GM23248 (cell line): ENCODE results near the gene ZNRF1. TPM values are rescaled to one million over a fixed set of nuclear protein-coding genes. Genes with fewer than 3 reads are reported as not detected.

Source experiments
- DNase-seq: peaks from one replicate; pipeline ENCODE4 v3.0.0-alpha.2; 2015
- H2AFZ ChIP-seq: fragments of 200-600 bp; sonication (generic); 2 replicates; pipeline ENCODE4 v1.6.1; 2016; ENCODE audit warnings: antibody characterized with exemption
- H3F3A ChIP-seq: fragments of 200-600 bp; sonication (generic); 2 replicates; pipeline ENCODE4 v1.6.1; 2016; ENCODE audit warnings: mild to moderate bottlenecking, antibody characterized with exemption, mixed run types; ENCODE audit not compliant: insufficient read depth
- H3K27ac ChIP-seq: fragments of 200-600 bp; sonication (generic); 2 replicates; pipeline ENCODE4 v1.5.1; 2016; ENCODE audit warnings: mild to moderate bottlenecking
- H3K27me3 ChIP-seq: fragments of 200-600 bp; sonication (generic); replicated peaks from 2 replicates; pipeline ENCODE4 v1.6.1; 2016; ENCODE audit warnings: mild to moderate bottlenecking; ENCODE audit not compliant: insufficient read depth
- H3K36me3 ChIP-seq: fragments of 200-600 bp; sonication (generic); 2 replicates; pipeline ENCODE4 v1.6.1; 2016; ENCODE audit warnings: low read depth, mild to moderate bottlenecking
- H3K4me1 ChIP-seq: fragments of 200-600 bp; sonication (generic); 2 replicates; pipeline ENCODE4 v1.6.1; 2016; ENCODE audit warnings: mild to moderate bottlenecking; ENCODE audit not compliant: insufficient read depth
- H3K4me2 ChIP-seq: fragments of 200-600 bp; sonication (generic); one replicate; pipeline ENCODE4 v1.6.1; 2016; ENCODE audit warnings: mild to moderate bottlenecking; ENCODE audit not compliant: unreplicated experiment
- H3K4me3 ChIP-seq: fragments of 200-600 bp; sonication (generic); 2 replicates; pipeline ENCODE4 v1.5.1; 2016; ENCODE audit warnings: mild to moderate bottlenecking
- H3K79me2 ChIP-seq: fragments of 200-600 bp; sonication (generic); 2 replicates; pipeline ENCODE4 v1.6.1; 2016; ENCODE audit warnings: mild to moderate bottlenecking; ENCODE audit not compliant: insufficient read depth
- H3K9ac ChIP-seq: fragments of 200-600 bp; sonication (generic); 2 replicates; pipeline ENCODE4 v1.6.1; 2016; ENCODE audit warnings: mild to moderate bottlenecking
- H3K9me2 ChIP-seq: fragments of 200-600 bp; sonication (generic); 2 replicates; pipeline ENCODE4 v1.6.1; 2016; ENCODE audit warnings: mixed run types, mild to moderate bottlenecking, moderate library complexity; ENCODE audit not compliant: insufficient read depth
- H3K9me3 ChIP-seq: fragments of 200-600 bp; sonication (generic); one replicate; pipeline ENCODE4 v1.6.1; 2017; ENCODE audit warnings: low read depth
- H4K20me1 ChIP-seq: fragments of 200-600 bp; sonication (generic); 2 replicates; pipeline ENCODE4 v1.6.0; 2016; ENCODE audit not compliant: insufficient read depth
- EZH2 ChIP-seq: fragments of 200-600 bp; sonication (generic); IDR thresholded peaks from 2 replicates; pipeline ENCODE4 v1.6.1; 2018; ENCODE audit warnings: antibody characterized with exemption, mild to moderate bottlenecking; ENCODE audit not compliant: insufficient read depth, poor library complexity, severe bottlenecking
- EZH2phosphoT487 ChIP-seq: fragments of 200-600 bp; sonication (generic); IDR thresholded peaks from 2 replicates; pipeline ENCODE4 v1.6.1; 2018; ENCODE audit warnings: antibody characterized with exemption, moderate library complexity, mild to moderate bottlenecking, low read depth; ENCODE audit not compliant: insufficient read depth
- WGBS, 2 experiments: methylation state at CpG; one replicate each; pipeline ENCODE4 v1.1.6; 2015 to 2017; ENCODE audit warnings: low lambda C conversion rate in 2 of 2, low coverage in 1 of 2; ENCODE audit errors: missing lambda C conversion rate in 2 of 2; 5-methylcytosine and 5-hydroxymethylcytosine counted together
- in situ Hi-C: fragments of 300-500 bp; cut with MboI; formaldehyde crosslinking; loops from 2 replicates; pipeline ENCODE4 v1.15.0; 2020
- polyA plus RNA-seq: library from polyadenylated mRNA; unstranded; fragments of >200 nt; fragmentation: Nextera tagmentation; extraction: Ambion mirVana; gene quantifications from 2 replicates; pipeline ENCODE4 v1.2.1, GENCODE V29; 2016
- total RNA-seq: library from RNA; depleted of rRNA; stranded (reverse); fragments of >200 nt; shearing (Covaris generic); gene quantifications from 2 replicates; pipeline ENCODE4 v1.2.3, GENCODE V29; 2014

The ZNRF1 gene
- total and polyA plus RNA-seq, 2 experiments from 2014 or later = 7.1 to 17.2 TPM

DNA sequence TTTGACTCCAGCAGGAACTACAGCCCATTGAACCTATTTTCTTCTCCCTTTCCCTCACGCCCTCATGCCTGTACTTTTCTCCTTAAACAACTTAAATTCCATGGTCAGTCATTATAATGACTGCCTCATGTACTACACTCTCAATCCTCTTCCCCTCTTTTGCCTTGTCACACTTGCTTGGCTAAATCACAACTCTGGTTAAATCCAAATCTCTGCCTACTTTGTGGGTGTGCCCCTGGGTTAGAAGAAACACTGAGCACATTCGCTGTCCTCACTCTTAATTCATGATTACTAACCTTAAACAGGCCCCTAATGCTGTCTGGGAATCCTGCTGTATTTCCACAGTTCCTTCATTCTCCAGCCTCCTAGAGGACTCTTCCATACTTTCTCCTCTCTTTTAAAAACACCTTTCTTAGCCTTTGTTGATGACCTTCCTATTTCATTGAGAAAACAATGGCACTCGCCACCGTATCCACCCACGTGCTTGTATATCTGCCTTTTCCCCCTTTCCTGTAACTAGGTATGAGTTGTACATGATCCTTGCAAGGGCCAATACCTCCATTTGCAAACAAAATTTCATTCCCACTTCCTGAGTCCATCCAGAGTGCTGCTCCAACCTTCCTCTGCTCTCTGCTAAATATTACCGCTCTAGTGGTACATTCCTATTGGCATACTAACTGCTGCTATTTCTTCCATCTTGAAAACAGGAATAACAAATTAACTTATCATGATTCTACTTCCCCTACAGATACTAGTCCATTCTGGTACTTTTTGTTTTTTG lies 28.9 kb downstream of the ZNRF1 start:
- 79 to 84% methylated on average over 6 of the region's 6 CpGs for WGBS, 2 experiments
- Histone ChIP-seq H3K9me3 (no peaks in the 10 kb centered on the region), H3F3A (peaks cover 40% of the 10 kb centered on the region), H2AFZ (no peak overlapping the region), H4K20me1 (no peaks in the 10 kb centered on the region), H3K9me2 (no peaks in the 10 kb centered on the region), H3K4me2 (no peak overlapping the region), H3K36me3 (no peaks in the 10 kb centered on the region), H3K79me2 (peaks cover 74% of the 10 kb centered on the region), H3K9ac (no peak overlapping the region), H3K4me3 (no peak overlapping the region), H3K27ac (peak overlapping the region; percentile 83; the same call in 1 of the 2 replicates), H3K27me3 (no peaks in the 10 kb centered on the region), H3K4me1 (peaks cover 46% of the 10 kb centered on the region)
- peak; percentile 41 for DNase-seq
- in situ Hi-C loops = no loop called here
- TF ChIP-seq EZH2phosphoT487 (no peak), EZH2 (no peak)

DNA sequence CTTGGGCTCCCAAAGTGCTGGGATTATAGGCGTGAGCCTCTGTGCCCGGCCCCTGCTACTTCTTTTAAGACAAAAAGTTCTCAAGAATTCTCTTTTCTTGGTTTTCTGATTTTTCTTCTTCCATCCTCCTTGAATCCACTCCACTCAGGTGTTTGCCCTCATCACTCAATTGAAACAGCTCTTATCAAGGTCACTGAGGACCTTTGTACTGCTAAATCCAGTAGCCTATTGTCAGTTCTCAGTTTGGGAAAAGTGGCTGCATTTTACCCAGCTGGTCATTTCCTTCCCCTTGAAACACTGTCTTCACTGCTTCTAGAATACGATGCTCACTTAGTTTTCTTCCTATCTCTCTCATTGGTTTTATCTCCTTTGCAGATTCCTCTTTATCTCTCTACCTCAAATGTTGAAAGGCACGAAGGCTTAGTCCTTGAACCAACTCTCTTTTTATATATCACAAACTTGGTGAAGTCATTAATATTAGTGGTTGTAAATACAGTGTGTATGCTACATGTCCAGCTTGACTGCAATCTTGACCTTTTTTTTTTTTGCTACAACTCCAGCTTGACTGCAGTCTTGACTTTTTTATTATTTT lies 29.8 kb downstream of the ZNRF1 start:
- Histone ChIP-seq H3K4me3 (no peak overlapping the region), H3K36me3 (no peaks in the 10 kb centered on the region), H3K27me3 (no peaks in the 10 kb centered on the region), H3F3A (peaks cover 38% of the 10 kb centered on the region), H3K9ac (no peak overlapping the region), H3K9me3 (no peaks in the 10 kb centered on the region), H3K9me2 (no peaks in the 10 kb centered on the region), H3K79me2 (peaks cover 78% of the 10 kb centered on the region), H4K20me1 (no peaks in the 10 kb centered on the region), H3K4me2 (no peak overlapping the region), H3K4me1 (peaks cover 38% of the 10 kb centered on the region), H3K27ac (no peak overlapping the region), H2AFZ (no peak overlapping the region)
- 93 to 98% methylated on average over 4 of the region's 4 CpGs for WGBS, 2 experiments
- no peak for TF ChIP-seq EZH2phosphoT487
- TF ChIP-seq EZH2 = no peak
- in situ Hi-C loops = no loop called here
- no peak for DNase-seq

DNA sequence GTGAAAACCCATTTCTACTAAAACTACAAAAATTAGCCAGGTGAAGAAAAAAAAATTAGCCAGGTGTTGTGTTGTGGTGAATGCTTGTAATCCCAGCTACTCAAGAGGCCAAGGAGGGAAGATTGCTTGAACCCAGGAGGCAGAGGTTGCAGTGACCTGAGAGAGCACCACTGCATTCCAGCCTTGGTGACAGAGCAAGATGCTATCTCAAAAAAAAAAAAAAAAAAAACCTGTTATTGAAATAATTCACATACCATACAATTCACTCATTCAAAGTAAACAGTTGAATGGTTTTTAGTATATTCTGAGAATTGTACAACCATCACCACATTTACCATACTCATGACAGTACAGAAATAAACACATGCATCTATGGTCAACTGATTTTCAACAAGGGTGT lies 31.0 kb downstream of the ZNRF1 start:
- Histone ChIP-seq H4K20me1 (no peaks in the 10 kb centered on the region), H3K4me1 (peaks cover 38% of the 10 kb centered on the region)

DNA sequence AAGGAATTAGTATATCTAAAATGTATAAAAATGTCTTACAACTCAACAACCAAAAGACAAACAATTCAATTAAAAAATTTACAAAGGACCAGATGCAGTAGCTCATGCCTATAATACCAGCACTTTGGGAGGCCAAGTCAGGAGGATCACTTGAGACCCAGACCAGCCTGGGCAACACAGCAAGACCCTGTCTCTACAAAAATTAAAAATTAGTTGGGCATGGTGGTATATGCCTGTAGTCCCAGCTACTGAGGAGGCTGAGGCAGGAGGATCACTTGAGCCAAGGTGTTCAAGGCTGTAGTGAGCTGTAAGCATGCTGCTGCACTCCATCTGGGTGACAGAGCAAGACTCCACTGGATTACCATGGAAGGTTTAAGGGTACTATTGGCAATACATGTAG lies 33.8 kb downstream of the ZNRF1 start:
- H3K27ac ChIP-seq = no peak overlapping the region
- no peaks in the 10 kb centered on the region for H3K27me3 ChIP-seq
- no peak overlapping the region for H3K4me3 ChIP-seq
- H4K20me1 ChIP-seq = 0 out of 2 replicates have a peak, but pooled peaks cover 3% of the 10 kb centered on the region
- DNase-seq = no peak
- no peaks in the 10 kb centered on the region for H3K9me3 ChIP-seq
- H3K4me2 ChIP-seq = no peak overlapping the region
- no peak overlapping the region for H3K9ac ChIP-seq
- H3K79me2 ChIP-seq = peaks cover 87% of the 10 kb centered on the region
- no peaks in the 10 kb centered on the region for H3K9me2 ChIP-seq
- H2AFZ ChIP-seq = no peak overlapping the region
- no peaks in the 10 kb centered on the region for H3K36me3 ChIP-seq
- TF ChIP-seq EZH2phosphoT487 (no peak), EZH2 (no peak)
- in situ Hi-C loops = no loop called here
- peaks cover 19% of the 10 kb centered on the region for H3F3A ChIP-seq
- peaks cover 20% of the 10 kb centered on the region for H3K4me1 ChIP-seq

More for the DNA sequence above, 31.0 kb downstream of the ZNRF1 start:
- H2AFZ ChIP-seq = no peak overlapping the region
- H3K4me2 ChIP-seq = peak overlapping the region; percentile 55
- TF ChIP-seq EZH2 (no peak), EZH2phosphoT487 (0 out of 2 replicates have a peak, but pooled peaks have one; percentile 41)
- H3K79me2 ChIP-seq = peaks cover 78% of the 10 kb centered on the region
- H3K4me3 ChIP-seq = no peak overlapping the region; the same call in 1 of the 2 replicates
- H3K36me3 ChIP-seq = no peaks in the 10 kb centered on the region
- H3F3A ChIP-seq = peaks cover 32% of the 10 kb centered on the region
- peak overlapping the region; percentile 60 for H3K27ac ChIP-seq
- no peaks in the 10 kb centered on the region for H3K9me2 ChIP-seq
- H3K9me3 ChIP-seq = no peaks in the 10 kb centered on the region
- no peaks in the 10 kb centered on the region for H3K27me3 ChIP-seq
- H3K9ac ChIP-seq = no peak overlapping the region
- in situ Hi-C loops = no loop called here
- peak; percentile 64 for DNase-seq
